Measurements from ENCODE around the gene KIF21B.

- TF ChIP-seq CTCF (conservative IDR thresholded peaks at IDR 0.05; ENCODE audit: low read depth, low read length) (no peak), EZH2 (IDR thresholded peaks at IDR 0.05; ENCODE audit: borderline replicate concordance, low read depth, low read length, poor library complexity, severe bottlenecking) (no peak)
Measured at GRCh38 chr1:201066986-201067385, 43.5 kb upstream of the KIF21B start.

All from A673 (cell line).